Measurements from ENCODE around the gene IL10RA.

DNA sequence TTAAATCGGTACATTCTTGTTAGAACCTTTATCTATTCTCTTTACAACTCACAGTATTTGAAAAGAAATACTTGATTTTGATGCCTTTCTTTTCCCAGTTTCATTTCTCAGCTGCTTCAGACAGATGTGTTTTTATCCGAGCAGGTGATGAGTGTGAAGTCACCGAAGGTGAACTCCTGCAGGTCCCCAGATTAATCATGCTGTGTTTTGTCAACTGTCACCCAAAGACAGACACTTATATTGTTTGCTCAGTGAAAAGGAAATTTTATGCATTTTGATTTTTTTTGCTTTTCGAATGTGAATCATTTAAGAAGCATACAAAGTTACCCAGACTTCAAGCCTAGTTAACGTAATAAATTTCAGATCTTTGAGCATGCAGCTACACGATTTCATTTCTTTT is 49.2 kb upstream of the IL10RA start:
- TF ChIP-seq CTCF (IDR thresholded peaks at IDR 0.05 in 8 of 11, conservative IDR thresholded peaks at IDR 0.05 in 3 of 11) (no peak), POLR2A (IDR thresholded peaks at IDR 0.05) (no peak)

All from spleen (tissue), 7 donors.